Keratinocyte (primary cell): Measurements from ENCODE around the gene SURF1.

Experiments used
- CTCF ChIP-seq, 3 experiments: IDR thresholded peaks in 1 of 3; conservative IDR thresholded peaks in 1 of 3; optimal IDR thresholded peaks in 1 of 3; 2 replicates in 2 of 3; 3 replicates in 1 of 3; pipeline versions ENCODE3 to v1.5.1; 2011; ENCODE audit warnings: low read length in 3 of 3, mild to moderate bottlenecking in 3 of 3, moderate library complexity in 2 of 3, control low read depth in 1 of 3, inconsistent platforms in 1 of 3; ENCODE audit not compliant: insufficient read depth in 2 of 3; ENCODE audit errors: extremely low read depth in 1 of 3
- EZH2 ChIP-seq: IDR thresholded peaks from one replicate; pipeline ENCODE4 v1.6.1; 2012; ENCODE audit warnings: inconsistent platforms, mild to moderate bottlenecking, low read length, moderate library complexity

- no peak for TF ChIP-seq CTCF (optimal IDR thresholded peaks at IDR 0.05 in 1 of 3, IDR thresholded peaks at IDR 0.05 in 1 of 3, conservative IDR thresholded peaks at IDR 0.05 in 1 of 3; ENCODE audit: extremely low read depth in 1 of 3, insufficient read depth in 2 of 3, low read length in 3 of 3)
- TF ChIP-seq EZH2: no peak
Measured at GRCh38 chr9:133331221-133331620, 25.1 kb downstream of the SURF1 start.
